Tibial nerve (tissue), 4 donors: ENCODE results near the gene SEMA6B.

Source experiments
- CTCF ChIP-seq, 5 experiments: fragments of 200-600 bp in 3 of 5; fragments of 450-650 bp in 2 of 5; sonication (generic) in 3 of 5; IDR thresholded peaks; one replicate each; pipeline ENCODE4 v1.5.1; 2016 to 2019; ENCODE audit warnings: antibody characterized with exemption in 5 of 5, mild to moderate bottlenecking in 3 of 5, moderate library complexity in 2 of 5
- EP300 ChIP-seq, 2 donors: sonication (generic); formaldehyde crosslinking; IDR thresholded peaks; one replicate each; pipeline ENCODE4 v1.6.1; 2017; ENCODE audit warnings: antibody characterized with exemption in 2 of 2, mild to moderate bottlenecking in 1 of 2
- POLR2A ChIP-seq, 2 donors: fragments of 450-650 bp; IDR thresholded peaks; one replicate each; pipeline ENCODE4 v1.6.1; 2017; ENCODE audit warnings: antibody characterized with exemption in 2 of 2, mild to moderate bottlenecking in 2 of 2, moderate library complexity in 2 of 2

- TF ChIP-seq CTCF (IDR thresholded peaks at IDR 0.05) (no peak), EP300 (IDR thresholded peaks at IDR 0.05) (no peak), POLR2A (IDR thresholded peaks at IDR 0.05) (no peak)
Measured at GRCh38 chr19:4510435-4511255, 48.8 kb downstream of the SEMA6B start.
